ENCODE results near the gene DGKD. TPM values are rescaled to one million over a fixed set of nuclear protein-coding genes. Genes with fewer than 3 reads are reported as not detected.

The DGKD gene
- total RNA-seq, 1 donor from 2014 or later: 20.7 TPM

- DNase-seq (ENCODE audit: low read depth): peak; percentile 48
Measured at GRCh38 chr2:233501198-233502076, 147.1 kb downstream of the DGKD start.

- no peak for DNase-seq (ENCODE audit: low read depth)
Measured at GRCh38 chr2:233503481-233503880, 149.2 kb downstream of the DGKD start.

- DNase-seq (ENCODE audit: low read depth): no peak
Measured at GRCh38 chr2:233503947-233504637, 149.8 kb downstream of the DGKD start.

GRCh38 chr2:233513953-233514655 is 159.8 kb downstream of the DGKD start:
- DNase-seq (ENCODE audit: low read depth): no peak

- no peak for DNase-seq (ENCODE audit: low read depth)
Measured at GRCh38 chr2:233519787-233520611, 165.7 kb downstream of the DGKD start.

Other genes with a start within 250 kb of the DGKD start
- 44.0 and 63.9 TPM in 2 replicates for gene ATG16L1, start 102.8 kb upstream of the DGKD start, total RNA-seq
- not detected in 2 replicates for gene SAG, start 46.7 kb upstream of the DGKD start, total RNA-seq
- 29.3 and 41.9 TPM in 2 replicates for gene USP40, start 212.3 kb downstream of the DGKD start, total RNA-seq

All from renal cortical epithelial cell (primary cell).